Glomerular visceral epithelial cell (primary cell): ENCODE measurements around the gene GRM4.
"Not testable (repeated sequence)": the region's sequence is repeated elsewhere in the genome, so short reads cannot be mapped to it uniquely, and the experiment has no call there.

Source experiments
- DNase-seq: peaks from one replicate; pipeline ENCODE4 v3.0.0-alpha.2; 2016; ENCODE audit errors: extremely low spot score

The GRM4 gene

DNA sequence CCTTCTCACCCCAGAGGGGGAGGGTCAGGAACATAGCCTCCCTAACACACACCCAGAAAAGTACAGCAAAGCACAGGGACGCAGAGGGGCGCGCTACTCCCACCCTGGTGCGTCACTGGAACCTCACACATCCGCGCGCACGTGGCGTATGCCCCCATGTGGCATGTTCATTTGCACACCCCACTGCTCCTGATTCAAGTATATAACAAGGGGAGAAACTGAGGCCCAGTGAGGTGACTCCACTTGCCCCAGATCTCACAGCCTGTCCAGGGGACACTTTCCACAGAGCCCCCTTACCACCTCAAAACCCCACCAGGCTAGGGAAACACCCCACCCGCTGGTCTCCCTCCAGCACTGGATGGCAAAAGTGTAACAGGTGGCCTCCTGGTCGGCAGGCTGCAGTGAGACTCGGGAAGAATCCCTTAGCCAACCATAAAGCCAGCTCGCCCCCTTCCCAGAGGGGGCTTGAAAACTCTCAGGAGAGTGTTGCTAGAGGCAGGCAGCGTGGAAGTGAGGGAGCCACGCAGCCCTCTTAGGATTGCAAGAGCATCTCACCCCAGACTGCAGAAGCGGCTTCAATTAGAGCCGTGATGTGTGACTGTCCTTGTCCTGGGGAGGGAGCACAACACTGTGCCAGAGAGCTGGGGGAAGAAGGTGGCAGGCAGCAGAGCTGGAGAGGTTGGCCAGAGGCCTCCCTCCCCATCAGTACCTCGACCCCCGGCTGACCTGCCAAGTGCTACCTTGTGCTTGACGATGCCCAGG, at the start of gene GRM4:
GRM4 (minus strand) TSS at position 67 of the 762 bp plus-strand sequence. CDS start 12,591 bp downstream, outside the sequence.
- DNase-seq, result no peak

DNA sequence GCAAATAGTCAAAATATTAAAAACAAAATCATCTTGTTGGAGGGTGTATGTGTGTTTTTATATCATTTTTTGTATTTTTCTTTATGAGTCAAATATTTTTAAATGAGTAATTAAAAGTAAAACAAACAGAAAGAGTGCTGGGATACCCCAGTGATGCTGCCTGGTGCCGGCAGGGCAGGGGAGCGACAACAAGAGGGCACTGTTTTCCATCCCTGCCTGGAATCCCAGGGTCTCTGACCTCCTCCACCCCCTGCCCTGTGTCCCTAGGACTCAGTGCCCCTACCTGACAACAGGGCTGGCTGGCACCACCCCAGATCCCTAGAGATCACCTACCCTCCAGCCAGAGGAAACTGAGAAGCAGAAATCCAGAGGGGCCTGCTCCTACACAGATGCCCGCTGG, 48.9 kb upstream of the GRM4 start:
- DNase-seq, result no peak

GRCh38 chr6:34190504-34191122, 44.7 kb upstream of the GRM4 start:
- DNase-seq, result no peak

DNA sequence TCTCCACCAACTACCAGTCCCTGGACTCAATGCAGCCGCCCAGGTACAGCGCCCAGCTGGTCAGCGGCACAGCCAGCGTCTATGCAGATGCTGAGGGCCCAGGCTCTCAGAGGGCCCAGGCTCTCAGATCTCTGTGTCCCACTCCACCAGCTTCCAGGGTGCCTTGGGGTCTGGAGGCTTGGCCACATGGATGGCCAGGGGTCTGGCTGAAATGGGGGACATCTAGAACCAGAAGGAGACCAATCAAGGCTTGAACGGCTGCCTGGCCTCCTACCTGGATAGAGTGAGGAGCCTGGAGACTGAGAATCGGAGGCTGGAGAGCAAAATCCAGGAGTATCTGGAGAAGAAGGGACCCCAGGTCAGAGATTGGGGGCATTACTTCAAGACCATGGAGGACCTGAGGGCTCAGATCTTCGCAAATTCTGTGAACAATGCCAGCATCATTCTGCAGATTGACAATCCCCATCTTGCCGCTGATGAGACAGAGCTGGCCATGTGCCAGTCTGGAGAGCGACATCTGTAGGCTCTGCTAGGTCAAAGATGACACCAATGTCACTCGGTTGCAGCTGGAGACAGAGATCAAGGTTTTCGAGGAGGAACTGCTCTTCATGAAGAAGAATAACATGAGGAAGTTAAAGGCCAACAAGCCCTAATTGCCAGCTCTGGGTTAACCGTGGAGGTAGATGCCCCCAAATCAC, 44.1 kb upstream of the GRM4 start:
- no peak for DNase-seq

- DNase-seq, result not testable (repeated sequence)
Observed at GRCh38 chr6:34184726-34185125, 38.8 kb upstream of the GRM4 start.

DNA sequence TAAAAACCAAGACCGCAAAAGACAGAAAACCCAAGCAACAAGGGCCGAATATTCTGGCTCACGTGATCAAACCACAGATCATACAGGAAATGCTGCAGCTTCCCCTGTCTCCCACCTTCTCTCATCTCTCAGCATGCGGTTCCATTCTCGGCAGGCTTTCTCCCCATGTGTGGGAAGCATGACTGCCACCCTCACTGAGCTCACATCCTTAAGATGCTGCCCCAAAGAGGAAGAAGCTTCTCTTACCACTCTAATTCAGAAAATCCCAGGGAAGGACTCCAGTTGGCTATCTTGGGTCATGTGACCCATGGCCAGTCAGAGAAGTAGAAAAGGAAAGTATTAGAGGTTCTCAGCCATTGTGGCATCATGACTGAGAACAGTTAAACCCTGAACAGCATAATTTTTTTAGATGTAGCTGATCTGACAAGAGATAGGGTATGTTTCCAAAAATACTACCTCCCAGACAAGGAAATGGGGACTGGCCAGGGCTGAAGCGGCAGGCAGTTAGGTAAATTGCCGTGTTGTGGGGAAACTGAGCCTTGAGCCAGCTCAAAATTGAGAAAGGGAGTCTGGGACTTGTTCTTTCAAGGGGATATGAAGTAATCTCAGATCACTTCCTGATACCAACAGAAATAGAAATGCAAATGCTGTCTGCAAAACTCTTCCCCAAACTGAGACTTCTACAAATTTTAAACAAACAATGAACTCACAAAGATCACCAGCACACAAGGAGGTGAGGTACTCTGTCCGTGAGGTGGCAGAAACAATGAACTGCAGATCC, 37.1 kb upstream of the GRM4 start:
- no peak for DNase-seq

GRCh38 chr6:34181908-34182307, 36.0 kb upstream of the GRM4 start:
- DNase-seq, result no peak

DNA sequence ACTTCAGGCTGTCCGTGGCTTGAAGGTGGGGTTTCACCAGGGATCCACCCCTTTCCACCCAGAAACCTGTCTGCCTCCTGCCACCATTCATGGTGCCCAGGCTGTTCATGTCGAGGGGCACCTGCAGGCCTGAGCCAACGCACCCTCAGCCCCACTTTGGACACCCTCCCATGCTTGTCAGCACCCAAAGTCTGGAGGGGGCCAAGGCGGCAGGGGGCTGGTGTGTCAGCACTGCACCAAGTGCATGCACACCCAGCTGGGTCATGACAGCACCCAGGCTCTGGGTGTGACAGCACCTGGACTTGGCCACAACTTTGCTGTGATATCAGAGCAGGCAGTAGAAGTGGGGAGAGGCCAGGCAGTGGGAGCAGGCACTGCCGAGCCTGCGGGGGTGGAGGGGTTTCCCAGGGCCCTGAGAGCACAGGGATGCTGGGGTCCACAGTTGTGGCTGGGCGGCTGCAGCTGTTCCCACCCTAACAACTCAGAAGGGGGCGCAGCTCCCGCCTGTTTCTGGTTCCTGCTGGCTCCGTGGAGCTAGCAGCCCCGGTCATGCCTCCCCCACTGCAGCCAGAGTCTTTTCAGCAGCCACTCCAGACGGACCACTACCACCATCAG, 33.3 kb upstream of the GRM4 start:
- no peak for DNase-seq

GRCh38 chr6:34178357-34179105, 32.6 kb upstream of the GRM4 start:
- DNase-seq, result no peak

GRCh38 chr6:34177181-34177591, 31.3 kb upstream of the GRM4 start:
- DNase-seq, result no peak

- no peak for DNase-seq
Observed at GRCh38 chr6:34176261-34177031, 30.6 kb upstream of the GRM4 start.

GRCh38 chr6:34174846-34175399, 29.0 kb upstream of the GRM4 start:
- DNase-seq, result no peak

DNA sequence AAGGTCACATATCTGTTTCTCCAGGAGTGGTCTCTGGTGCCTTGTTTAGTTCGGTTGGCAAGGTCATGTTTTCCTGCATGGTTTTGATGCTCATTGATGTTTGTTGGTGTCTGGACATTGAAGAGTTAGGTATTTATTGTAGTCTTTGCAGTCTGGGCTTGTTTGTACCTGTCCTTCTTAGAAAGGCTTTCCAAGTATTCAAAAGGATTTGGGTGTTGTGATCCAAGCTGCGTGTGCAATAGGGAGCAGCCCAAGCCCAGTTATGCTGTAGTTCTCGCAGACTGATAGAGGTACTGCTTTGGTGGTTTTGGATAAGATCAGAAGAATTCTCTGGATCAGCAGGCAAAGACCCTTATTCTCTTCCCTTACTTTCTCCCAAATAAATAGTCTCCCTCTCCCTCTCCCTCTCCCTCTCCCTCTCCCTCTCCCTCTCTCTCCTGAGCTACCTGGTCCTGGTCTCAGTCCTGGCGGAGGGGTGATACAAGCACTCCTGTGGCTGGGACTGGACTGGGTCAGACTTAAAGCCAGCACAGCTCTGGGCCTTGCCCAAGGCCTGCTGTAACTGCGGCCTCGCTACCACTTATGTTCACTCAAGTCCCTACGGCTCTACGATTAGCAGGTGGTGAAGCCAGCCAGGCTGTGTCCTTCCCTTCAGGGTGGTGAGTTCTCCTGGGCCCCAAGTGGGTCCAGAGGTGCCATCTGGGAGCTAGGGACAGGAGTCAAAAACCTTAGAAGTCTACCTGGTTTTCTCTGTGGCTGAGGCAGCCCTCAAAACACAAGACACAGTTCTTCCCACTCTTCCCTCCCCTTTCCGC, 27.3 kb upstream of the GRM4 start:
- no peak for DNase-seq

DNA sequence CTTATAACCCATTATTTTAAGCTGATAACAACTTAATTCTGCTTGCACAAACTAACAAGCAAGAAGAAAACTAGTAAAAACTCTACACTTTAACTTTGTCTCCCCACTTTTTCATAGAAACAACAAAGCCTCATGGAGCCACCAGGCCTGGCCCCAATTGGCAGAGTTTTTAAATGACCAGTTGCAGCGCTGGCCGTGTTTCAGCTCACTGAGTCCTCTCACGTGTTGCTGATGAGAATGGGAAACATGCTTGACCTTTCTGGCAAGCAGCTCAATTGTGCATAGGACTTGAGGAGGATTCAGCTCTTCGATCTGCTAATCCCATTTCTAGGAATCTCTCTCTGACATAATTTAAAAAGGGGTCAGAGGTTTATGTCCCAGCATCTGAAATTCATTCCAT, 24.5 kb upstream of the GRM4 start:
- no peak for DNase-seq

DNA sequence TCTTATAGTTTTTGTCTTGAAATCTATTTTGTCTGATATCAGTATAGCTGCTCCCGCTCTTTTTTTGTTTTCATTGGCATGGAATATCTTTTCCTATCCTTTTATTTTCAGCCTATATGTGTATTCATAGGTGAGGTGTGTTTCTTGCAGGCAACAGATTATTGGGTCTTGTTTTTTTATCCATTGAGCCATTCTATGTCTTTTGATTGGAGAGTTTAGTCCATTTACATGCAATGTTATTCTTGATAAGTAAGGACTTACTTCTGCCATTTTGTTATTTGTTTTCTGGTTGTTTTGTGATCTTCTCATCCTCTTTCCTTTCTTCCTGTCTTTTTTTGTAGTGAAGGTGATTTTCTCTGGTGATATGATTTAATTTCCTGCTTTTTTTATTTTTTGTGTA, 24.0 kb upstream of the GRM4 start:
- DNase-seq, result no peak

GRCh38 chr6:34161857-34162515, 16.1 kb upstream of the GRM4 start:
- no peak for DNase-seq

DNA sequence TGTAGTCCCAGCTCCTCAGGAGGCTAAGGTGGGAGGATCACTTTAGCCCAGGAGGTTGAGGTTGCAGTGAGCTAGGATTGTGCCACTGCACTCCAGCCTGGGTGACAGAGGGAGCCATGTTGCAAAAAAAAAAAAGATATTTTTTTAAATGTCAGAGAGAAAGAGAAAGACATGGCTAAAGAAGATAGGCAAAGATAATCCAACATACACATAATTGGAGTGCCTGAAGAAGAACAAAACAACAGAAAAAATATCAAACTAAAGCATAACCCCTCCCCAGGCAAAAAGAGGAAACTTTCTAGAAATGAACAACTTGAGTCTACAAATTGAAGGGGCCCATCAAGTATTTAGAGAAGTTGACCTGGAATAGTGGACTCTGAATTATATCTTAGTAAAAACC, 14.0 kb upstream of the GRM4 start:
- DNase-seq, result no peak

DNA sequence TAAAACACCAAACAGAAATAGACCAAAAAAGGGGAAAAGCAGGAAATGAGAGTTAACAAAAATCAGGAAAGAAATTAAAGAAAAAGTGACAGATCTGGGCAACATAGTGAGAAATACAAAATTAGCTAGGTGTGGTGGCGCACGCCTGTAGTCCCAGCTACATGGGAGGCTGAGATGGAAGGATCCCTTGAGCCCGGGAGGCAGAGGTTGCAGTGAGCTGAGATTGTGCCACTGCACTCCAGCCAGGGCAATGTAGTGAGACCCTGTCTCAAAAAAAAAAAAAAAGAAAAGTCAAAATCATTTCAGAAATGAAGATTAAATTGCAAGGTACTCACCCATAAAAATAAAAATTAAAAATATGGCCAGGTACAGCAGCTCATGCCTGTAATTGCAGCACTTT, 13.0 kb upstream of the GRM4 start:
- DNase-seq, result no peak
